Measurements from ENCODE around the gene DESI1. TPM values are rescaled to one million over a fixed set of nuclear protein-coding genes. Genes with fewer than 3 reads are reported as not detected.
A peak's percentile ranks its signal among the peaks of the same experiment; 100 is the strongest.

Gene DESI1
- total RNA-seq, 1 donor from 2014 or later: 37.4 TPM

DNA sequence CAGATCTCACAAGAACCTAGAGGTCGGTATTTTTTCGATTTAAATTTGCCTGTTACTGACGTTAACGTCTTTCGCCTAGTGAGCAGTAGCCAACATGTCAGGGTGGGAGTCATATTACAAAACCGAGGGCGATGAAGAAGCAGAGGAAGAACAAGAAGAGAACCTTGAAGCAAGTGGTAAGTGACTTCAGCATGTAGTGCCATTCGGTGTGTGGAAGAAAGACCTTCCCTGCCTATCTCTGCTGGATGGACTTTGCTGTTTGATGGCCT lies 1.0 kb upstream of the DESI1 start:
- Mint-ChIP-seq H3K27ac (peak overlapping the region; percentile 99), H3K27me3 (no peaks in the 10 kb centered on the region), H3K4me3 (ENCODE audit: low read depth) (peak overlapping the region; percentile 97), H3K36me3 (ENCODE audit: insufficient read depth) (peaks cover 11% of the 10 kb centered on the region), H3K4me1 (ENCODE audit: low read depth) (peaks cover 22% of the 10 kb centered on the region), H3K9me3 (ENCODE audit: low read depth) (no peaks in the 10 kb centered on the region)
- TF ChIP-seq, protein P1, sequence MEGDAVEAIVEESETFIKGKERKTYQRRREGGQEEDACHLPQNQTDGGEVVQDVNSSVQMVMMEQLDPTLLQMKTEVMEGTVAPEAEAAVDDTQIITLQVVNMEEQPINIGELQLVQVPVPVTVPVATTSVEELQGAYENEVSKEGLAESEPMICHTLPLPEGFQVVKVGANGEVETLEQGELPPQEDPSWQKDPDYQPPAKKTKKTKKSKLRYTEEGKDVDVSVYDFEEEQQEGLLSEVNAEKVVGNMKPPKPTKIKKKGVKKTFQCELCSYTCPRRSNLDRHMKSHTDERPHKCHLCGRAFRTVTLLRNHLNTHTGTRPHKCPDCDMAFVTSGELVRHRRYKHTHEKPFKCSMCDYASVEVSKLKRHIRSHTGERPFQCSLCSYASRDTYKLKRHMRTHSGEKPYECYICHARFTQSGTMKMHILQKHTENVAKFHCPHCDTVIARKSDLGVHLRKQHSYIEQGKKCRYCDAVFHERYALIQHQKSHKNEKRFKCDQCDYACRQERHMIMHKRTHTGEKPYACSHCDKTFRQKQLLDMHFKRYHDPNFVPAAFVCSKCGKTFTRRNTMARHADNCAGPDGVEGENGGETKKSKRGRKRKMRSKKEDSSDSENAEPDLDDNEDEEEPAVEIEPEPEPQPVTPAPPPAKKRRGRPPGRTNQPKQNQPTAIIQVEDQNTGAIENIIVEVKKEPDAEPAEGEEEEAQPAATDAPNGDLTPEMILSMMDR (IDR thresholded peaks at IDR 0.05; ENCODE audit: unreplicated experiment): no peak
- DNase-seq (ENCODE audit: low spot score, unreplicated experiment): no peak

DNA sequence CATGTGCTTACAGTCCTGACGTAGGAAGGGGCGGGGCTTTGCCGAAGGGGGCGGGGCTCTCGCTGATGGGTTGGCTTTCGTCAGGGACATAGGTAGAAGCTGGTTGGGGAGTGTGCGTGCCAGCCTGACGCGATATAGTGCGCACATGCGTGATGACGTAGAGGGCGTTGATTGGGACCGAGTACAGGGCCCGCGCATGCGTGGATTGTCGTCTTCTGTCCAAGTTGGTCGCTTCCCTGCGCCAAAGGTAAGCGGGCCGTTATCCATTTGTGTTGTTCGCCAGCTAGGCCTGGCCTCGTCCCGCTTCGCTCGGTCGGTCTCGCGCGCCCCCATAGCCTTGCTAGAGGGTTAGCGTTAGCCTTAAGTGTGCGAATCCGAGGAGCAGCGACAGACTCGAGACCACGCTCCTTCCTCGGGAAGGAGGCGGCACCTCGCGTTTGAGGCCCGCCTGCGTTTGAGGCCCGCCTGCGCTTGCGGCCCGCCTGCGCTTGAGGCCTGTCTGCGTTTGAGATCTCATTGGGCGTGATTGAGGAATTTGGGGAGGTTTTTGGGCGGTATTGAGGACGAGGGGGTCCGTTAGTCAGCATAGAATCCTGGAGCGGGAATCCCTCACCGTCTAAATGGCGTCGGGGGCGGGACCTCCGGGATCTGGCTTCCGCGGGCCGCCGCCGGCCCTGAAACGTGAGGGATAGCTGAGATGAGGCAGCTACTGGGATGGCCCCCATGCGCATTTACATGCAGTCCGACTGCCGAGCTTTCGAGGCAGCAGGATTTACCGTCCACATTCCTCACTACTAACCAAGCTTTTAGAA lies 462 bp upstream of the DESI1 start, which contains the start of gene XRCC6:
Gene XRCC6 (plus strand): TSS at position 197 of the 812 bp plus-strand sequence. CDS start 710 bp downstream, outside the sequence.
- Mint-ChIP-seq H3K9me3 (ENCODE audit: low read depth) (no peaks in the 10 kb centered on the region), H3K27ac (peak within 1 kb of the TSS; percentile 99), H3K4me1 (ENCODE audit: low read depth) (peaks cover 22% of the 10 kb centered on the region), H3K4me3 (ENCODE audit: low read depth) (peak within 1 kb of the TSS; percentile 97), H3K27me3 (no peaks in the 10 kb centered on the region), H3K36me3 (ENCODE audit: insufficient read depth) (peaks cover 9% of the 10 kb centered on the region)
- DNase-seq (ENCODE audit: low spot score, unreplicated experiment): peak; percentile 100
- TF ChIP-seq, protein P1 (IDR thresholded peaks at IDR 0.05; ENCODE audit: unreplicated experiment): no peak

DNA sequence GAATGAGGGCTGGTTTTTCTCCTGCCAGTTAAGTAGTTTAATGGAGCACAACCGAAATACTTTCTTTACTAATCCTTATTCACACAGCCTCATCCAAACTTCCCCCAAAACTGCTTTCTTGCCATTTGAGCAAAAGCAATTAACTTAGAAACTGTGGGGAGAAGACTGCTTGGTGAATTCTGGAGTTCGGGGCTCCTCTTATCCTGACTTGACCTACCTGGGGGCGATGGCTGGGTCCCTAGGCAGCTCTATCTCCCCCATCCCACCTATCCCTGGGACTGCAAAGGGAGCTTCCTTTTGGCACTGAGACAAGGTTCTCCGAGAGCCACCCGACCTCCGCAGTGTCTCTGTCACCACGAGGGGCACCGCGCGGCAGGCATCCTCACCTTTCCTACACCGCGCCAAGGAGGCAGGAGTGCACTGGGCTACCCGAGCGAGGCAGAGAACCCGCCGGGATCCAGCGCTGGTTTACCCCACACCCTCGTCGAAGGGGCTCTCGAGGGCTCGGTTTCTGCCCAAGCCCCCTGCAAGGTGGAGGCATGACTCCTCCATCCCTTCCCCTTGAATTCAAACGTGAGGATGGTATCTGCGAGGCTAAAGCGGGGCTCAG lies 759 bp downstream of the DESI1 start:
- peak overlapping the region; percentile 99 for H3K27ac Mint-ChIP-seq
- peaks cover 22% of the 10 kb centered on the region for H3K4me1 Mint-ChIP-seq (ENCODE audit: low read depth)
- H3K4me3 Mint-ChIP-seq (ENCODE audit: low read depth): peak overlapping the region; percentile 97
- peaks cover 9% of the 10 kb centered on the region for H3K36me3 Mint-ChIP-seq (ENCODE audit: insufficient read depth)
- H3K9me3 Mint-ChIP-seq (ENCODE audit: low read depth): no peaks in the 10 kb centered on the region
- DNase-seq (ENCODE audit: low spot score, unreplicated experiment): peak; percentile 32
- H3K27me3 Mint-ChIP-seq: no peaks in the 10 kb centered on the region
- TF ChIP-seq, protein P1 (IDR thresholded peaks at IDR 0.05; ENCODE audit: unreplicated experiment): no peak

DNA sequence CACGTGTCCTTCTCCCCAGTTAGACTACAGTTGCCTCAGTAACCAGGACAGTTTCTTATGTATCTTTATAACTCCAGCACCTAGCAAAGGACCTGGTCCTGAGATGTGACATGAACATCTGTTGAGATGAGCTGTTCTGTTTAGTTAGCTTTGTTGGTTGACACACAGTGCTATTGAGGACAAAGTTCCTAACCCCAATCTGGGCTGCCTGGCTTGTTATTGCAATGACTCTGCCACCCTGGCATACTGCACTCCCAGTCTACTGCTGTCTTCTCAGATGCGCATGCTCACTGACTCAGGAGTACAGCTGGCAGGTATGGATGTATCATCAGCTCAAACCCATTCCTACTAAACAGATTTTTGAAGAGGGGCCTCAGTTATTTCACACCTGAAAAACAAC lies 7.4 kb downstream of the DESI1 start:
- DNase-seq (ENCODE audit: low spot score, unreplicated experiment): no peak
- Mint-ChIP-seq H3K27ac (no peak overlapping the region), H3K27me3 (no peaks in the 10 kb centered on the region), H3K4me3 (ENCODE audit: low read depth) (no peak overlapping the region), H3K36me3 (ENCODE audit: insufficient read depth) (peaks cover 1% of the 10 kb centered on the region), H3K4me1 (ENCODE audit: low read depth) (no peaks in the 10 kb centered on the region), H3K9me3 (ENCODE audit: low read depth) (no peaks in the 10 kb centered on the region)
- TF ChIP-seq, protein P1 (IDR thresholded peaks at IDR 0.05; ENCODE audit: unreplicated experiment): no peak

DNA sequence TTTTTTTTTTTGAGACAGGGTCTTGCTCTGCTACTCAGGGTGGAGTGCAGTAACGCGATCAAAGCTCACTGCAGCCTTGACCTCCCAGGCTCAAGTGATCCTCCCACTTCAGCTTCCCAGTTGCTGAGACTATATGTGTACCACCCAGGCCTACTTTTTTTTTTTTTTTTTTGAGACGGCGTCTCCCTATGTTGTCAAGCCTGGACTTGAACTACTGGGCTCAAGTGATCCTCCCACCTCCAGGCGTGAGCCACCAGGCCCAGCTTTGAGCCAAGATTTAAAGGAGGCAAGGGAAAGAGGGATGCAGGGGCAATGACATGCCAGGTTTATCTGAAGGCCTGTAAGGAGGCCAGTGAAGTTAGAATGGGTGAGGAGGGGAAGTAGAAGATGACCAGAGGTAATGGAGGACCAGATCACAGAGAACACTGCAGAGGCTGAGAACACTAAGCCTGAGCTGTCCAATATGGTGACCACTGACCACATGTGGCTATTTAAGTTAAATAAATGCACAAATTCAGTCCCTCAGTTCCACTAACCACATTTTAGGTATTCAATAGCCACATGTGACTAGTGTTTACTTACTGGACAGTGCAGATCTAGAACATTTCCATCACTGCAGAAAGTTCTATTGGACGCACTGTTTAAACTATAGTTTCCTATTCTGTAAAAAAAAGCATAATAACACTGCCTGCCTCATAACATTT lies 8.1 kb downstream of the DESI1 start:
- no peak overlapping the region for H3K4me3 Mint-ChIP-seq (ENCODE audit: low read depth)
- no peaks in the 10 kb centered on the region for H3K9me3 Mint-ChIP-seq (ENCODE audit: low read depth)
- DNase-seq (ENCODE audit: low spot score, unreplicated experiment): no peak
- H3K27me3 Mint-ChIP-seq: no peaks in the 10 kb centered on the region
- TF ChIP-seq, protein P1 (IDR thresholded peaks at IDR 0.05; ENCODE audit: unreplicated experiment): no peak
- peaks cover 3% of the 10 kb centered on the region for H3K36me3 Mint-ChIP-seq (ENCODE audit: insufficient read depth)
- H3K4me1 Mint-ChIP-seq (ENCODE audit: low read depth): no peaks in the 10 kb centered on the region
- H3K27ac Mint-ChIP-seq: no peak overlapping the region

Data from progenitor cell of endocrine pancreas (in vitro differentiated cells).